Duodenal mucosa (tissue), 2 donors: ENCODE results near the gene CEP20.

Source experiments
- H3K27ac ChIP-seq: one replicate; pipeline ENCODE4 v1.7.0; 2013; ENCODE audit warnings: low read depth, low read length
- H3K27me3 ChIP-seq, 2 donors: one replicate each; pipeline ENCODE4 v1.7.0; 2013; ENCODE audit warnings: low read length in 2 of 2, control low read depth in 1 of 2; ENCODE audit not compliant: insufficient read depth in 2 of 2, control insufficient read depth in 1 of 2
- H3K36me3 ChIP-seq, 2 donors: one replicate each; pipeline ENCODE4 v1.7.0; 2013; ENCODE audit warnings: low read length in 2 of 2, control low read depth in 1 of 2; ENCODE audit not compliant: insufficient read depth in 2 of 2, control insufficient read depth in 1 of 2
- H3K4me1 ChIP-seq, 2 donors: one replicate each; pipeline ENCODE4 v1.7.0; 2013; ENCODE audit warnings: low read length in 2 of 2, control low read depth in 1 of 2; ENCODE audit not compliant: insufficient read depth in 2 of 2, control insufficient read depth in 1 of 2
- H3K4me3 ChIP-seq, 2 donors: one replicate each; pipeline ENCODE4 v1.7.0; 2013; ENCODE audit warnings: low read length in 2 of 2, low read depth in 1 of 2
- H3K9ac ChIP-seq, 2 donors: one replicate each; pipeline ENCODE4 v1.7.0; 2013; ENCODE audit warnings: low read length in 2 of 2, low read depth in 1 of 2
- H3K9me3 ChIP-seq, 2 donors: one replicate each; pipeline ENCODE4 v1.7.0; 2013; ENCODE audit warnings: low read length in 2 of 2, control low read depth in 1 of 2; ENCODE audit not compliant: control insufficient read depth in 1 of 2

Gene CEP20

DNA sequence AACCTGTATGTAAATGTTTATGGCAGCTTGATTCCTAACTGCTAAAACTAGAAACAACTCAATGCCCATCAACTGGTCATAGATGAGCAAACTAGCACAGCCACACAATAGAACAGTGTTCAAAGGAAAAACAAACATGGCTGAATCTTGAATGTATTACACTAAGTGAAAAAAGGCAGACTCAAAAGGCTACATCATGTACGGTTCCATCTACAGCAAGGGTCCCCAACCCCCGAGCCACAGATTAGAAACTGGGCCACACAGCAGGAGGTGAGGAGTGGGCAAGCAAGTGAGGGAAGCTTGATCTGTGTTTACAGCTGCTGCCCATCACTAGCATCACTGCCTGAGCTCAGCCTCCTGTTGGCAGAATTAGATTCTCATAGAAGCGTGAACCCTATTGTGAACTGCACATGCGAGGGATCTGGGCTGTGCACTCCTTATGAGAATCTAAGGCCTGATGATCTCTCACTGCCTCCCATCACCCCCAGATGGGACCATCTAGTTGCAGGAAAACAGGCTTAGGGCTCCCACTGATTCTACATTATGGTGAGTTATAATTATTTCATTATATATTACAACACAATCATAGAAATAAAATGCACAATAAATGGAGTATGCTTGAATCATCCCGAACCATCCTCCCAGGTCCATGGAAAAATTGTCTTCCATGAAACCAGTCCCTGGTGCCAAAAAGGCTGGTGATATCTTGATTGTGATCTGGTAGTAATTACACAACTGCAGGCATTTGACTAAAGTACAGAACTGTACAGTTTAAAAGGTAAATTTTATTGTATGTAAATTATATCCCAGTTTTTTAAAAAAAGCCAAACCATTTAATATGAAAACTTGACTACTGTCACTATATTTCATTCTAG is 7.7 kb downstream of the CEP20 start:
- no peaks in the 10 kb centered on the region for H3K4me1 ChIP-seq

DNA sequence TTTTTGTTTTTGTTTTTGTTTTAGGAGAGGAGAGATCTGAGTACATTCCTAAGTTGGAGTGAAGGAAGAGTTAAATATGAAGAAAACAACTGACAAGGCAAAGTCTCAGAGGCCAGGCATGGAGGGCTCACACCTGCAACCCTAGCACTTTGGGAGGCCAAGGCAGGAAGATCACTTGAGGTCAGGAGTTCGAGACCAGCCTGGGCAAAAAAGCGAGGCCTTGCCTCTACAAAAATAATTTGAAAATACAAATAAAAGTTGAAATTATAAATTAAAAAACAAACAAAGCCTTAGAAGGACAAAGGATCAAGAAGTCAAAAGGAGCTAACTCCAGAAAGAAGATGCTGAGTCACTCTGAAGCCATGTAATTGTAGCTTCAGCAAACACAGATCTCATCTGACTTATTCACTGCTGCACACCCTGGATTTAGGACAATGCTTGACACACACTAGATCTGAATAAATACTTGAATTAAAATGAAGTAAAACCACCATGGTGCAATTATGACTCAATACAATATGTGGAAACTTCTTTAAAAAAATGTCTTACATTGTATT is 9.1 kb downstream of the CEP20 start:
- Histone ChIP-seq H3K27me3 (no peaks in the 10 kb centered on the region), H3K4me1 (no peaks in the 10 kb centered on the region), H3K36me3 (peaks cover 3 to 40% of the 10 kb centered on the region in 2 donors), H3K27ac (no peak overlapping the region), H3K4me3 (no peak overlapping the region), H3K9me3 (no peaks in the 10 kb centered on the region), H3K9ac (no peak overlapping the region)

More for the DNA sequence above, 7.7 kb downstream of the CEP20 start:
- Histone ChIP-seq H3K27ac (no peak overlapping the region), H3K36me3 (peaks cover 3 to 40% of the 10 kb centered on the region in 2 donors), H3K9me3 (no peaks in the 10 kb centered on the region), H3K9ac (no peak overlapping the region), H3K4me3 (no peak overlapping the region), H3K27me3 (no peaks in the 10 kb centered on the region)

DNA sequence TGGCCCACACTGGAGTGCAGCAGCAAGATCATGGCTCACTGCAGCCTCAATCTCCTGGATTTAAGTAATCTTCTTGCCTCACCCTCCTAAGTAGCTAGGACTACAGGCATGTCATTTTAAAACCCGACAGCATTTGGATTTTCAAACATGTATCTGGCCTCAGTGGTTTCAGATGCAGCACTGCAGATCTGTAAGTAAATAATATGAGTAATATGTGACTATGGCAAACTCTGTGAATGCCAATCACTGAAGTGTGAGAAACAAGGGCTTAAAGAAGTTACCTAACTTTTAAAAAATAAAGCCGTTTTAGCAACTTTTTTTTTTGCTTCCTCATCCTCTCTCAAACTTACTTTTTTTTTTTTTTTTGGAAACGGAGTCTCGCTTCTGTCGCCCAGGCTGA is 11.9 kb downstream of the CEP20 start:
- no peaks in the 10 kb centered on the region for H3K27me3 ChIP-seq
- no peaks in the 10 kb centered on the region for H3K9me3 ChIP-seq
- no peak overlapping the region for H3K27ac ChIP-seq
- H3K36me3 ChIP-seq = peaks cover 3 to 30% of the 10 kb centered on the region in 2 donors
- no peaks in the 10 kb centered on the region for H3K4me1 ChIP-seq
- no peak overlapping the region for H3K4me3 ChIP-seq
- no peak overlapping the region for H3K9ac ChIP-seq

DNA sequence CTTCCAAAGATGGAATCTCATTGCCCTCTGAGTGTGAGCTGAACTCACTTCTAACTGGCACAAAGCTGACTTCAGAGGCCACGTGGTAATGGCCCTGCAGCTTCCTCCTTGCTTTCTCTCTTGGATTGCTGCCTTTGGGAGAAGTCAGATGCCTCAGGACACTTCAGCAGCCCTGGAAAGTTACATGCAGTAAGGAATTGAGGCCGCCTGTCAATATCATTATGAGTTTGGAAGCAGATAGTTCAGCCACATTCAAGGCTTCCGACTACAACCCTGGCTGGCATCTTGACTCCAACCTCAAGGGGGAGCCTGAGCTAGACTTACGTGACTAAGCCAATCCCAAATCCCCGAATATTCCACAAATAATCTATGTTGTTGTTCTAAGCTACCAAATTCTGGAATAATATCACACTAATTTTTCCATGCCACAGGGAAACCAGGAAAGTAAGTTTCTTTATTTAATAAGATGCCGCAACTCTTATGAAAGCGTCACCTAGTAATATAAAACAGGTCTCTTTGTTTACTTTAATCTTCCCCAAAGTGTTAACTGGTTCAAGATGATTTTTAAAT is 13.6 kb downstream of the CEP20 start:
- Histone ChIP-seq H3K36me3 (peaks cover 4 to 34% of the 10 kb centered on the region in 2 donors), H3K9me3 (no peaks in the 10 kb centered on the region), H3K4me3 (no peak overlapping the region), H3K9ac (no peak overlapping the region), H3K4me1 (no peaks in the 10 kb centered on the region), H3K27ac (no peak overlapping the region), H3K27me3 (no peaks in the 10 kb centered on the region)

DNA sequence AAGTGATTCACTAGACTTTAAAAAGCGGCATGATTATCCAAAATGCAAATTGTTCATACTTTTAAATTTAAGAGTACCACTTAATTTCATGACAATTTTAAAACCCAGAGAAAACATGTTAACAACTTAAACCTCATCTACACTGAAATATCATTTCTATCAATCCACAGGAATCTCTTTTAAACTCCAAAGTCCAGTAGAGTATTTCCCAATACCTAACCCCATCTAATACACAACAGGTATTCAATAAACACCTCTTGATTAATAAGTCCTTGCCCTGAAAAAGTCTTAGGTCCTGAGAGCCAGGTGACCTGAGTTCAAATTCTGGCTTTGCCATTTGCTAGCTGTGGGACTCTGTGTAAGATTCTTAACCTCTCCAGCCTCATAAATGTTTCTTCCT is 14.7 kb downstream of the CEP20 start:
- Histone ChIP-seq H3K36me3 (peaks cover 8 to 37% of the 10 kb centered on the region in 2 donors), H3K27ac (no peak overlapping the region), H3K4me1 (no peaks in the 10 kb centered on the region), H3K9me3 (no peaks in the 10 kb centered on the region), H3K9ac (no peak overlapping the region), H3K4me3 (no peak overlapping the region), H3K27me3 (no peaks in the 10 kb centered on the region)

DNA sequence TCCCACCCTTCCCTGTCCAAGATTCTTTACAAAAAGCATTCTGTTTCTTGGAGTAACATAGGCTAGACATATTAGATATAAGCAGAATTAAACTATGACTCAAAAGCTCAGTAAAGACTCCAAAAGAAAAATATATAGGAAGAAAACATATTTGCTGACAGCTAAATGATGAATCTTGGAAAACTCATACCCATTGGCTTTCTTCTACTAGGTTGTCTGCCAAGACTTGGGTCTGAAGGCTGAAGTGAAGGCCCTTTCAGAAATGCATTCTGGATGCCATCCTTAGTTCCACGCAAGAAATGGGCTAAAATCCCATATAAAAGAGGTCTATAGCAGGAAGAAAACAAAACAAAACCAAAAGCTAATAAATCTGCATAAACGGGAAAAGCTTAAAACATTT is 15.1 kb downstream of the CEP20 start:
- Histone ChIP-seq H3K9me3 (no peaks in the 10 kb centered on the region), H3K27ac (no peak overlapping the region), H3K27me3 (no peaks in the 10 kb centered on the region), H3K9ac (no peak overlapping the region), H3K36me3 (peaks cover 8 to 33% of the 10 kb centered on the region in 2 donors), H3K4me3 (no peak overlapping the region), H3K4me1 (no peaks in the 10 kb centered on the region)

DNA sequence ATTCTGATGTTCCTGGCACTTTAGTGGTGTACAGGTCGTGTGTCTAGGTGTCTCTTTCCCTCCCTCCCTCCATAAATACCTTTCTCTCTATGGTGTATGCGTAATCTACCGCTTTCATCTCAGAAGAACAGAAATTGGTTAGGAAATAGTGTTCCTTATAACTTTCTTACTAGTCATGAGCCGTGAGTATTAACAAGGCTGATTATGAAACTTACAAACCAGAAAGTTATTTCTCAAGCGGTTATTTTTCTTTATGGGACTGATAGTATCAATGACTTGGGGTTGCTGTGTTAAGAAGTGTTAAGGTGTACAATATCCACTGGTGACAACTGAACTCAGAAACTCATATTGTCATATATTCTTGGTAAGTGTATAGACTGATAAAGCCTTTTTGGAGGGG is 18.4 kb downstream of the CEP20 start:
- Histone ChIP-seq H3K27me3 (no peaks in the 10 kb centered on the region), H3K27ac (no peak overlapping the region), H3K36me3 (peaks cover 8 to 41% of the 10 kb centered on the region in 2 donors), H3K9me3 (no peaks in the 10 kb centered on the region), H3K9ac (no peak overlapping the region), H3K4me3 (no peak overlapping the region), H3K4me1 (no peaks in the 10 kb centered on the region)

DNA sequence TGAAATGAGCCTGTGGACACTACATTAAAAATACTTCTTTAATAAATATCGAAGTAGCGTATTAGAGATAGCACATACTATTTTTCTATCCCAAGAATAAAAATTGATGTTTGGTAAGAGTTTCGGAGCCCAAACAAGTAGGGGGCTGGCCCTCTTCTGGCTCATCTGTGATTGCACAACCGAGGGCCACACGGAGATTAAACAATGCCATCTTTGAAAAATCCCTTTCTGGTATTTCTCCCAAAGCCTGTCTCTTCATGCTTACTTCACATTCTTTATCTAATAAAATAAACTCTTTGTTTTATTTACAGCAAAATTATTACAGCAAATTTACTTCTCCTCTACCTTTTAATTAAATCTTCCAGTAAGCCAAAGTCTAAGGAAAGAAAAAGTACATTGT is 22.0 kb downstream of the CEP20 start:
- Histone ChIP-seq H3K9ac (no peak overlapping the region), H3K27ac (no peak overlapping the region), H3K27me3 (no peaks in the 10 kb centered on the region), H3K4me1 (no peaks in the 10 kb centered on the region), H3K9me3 (no peaks in the 10 kb centered on the region), H3K36me3 (peaks cover 8 to 34% of the 10 kb centered on the region in 2 donors), H3K4me3 (no peak overlapping the region)

DNA sequence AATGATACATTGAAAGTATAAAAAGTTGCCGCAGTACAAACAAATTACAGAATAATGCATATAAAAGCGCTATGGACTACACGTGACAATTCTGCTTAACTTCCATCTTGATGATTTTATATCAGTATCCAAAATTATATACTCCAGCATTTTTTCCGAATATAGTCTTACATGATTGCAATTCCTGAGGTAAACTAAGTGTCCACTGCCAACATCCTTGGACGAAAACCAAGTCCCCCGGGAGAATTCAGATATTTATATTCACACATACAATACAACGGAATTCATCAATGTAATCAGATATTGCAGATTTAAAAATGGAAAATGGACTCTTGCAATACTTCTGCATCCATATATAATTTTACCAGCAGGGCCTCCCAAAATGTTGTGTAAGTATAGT is 22.7 kb downstream of the CEP20 start:
- Histone ChIP-seq H3K4me1 (no peaks in the 10 kb centered on the region), H3K27ac (no peak overlapping the region), H3K27me3 (no peaks in the 10 kb centered on the region), H3K9me3 (no peaks in the 10 kb centered on the region), H3K9ac (no peak overlapping the region), H3K4me3 (no peak overlapping the region), H3K36me3 (peaks cover 8 to 31% of the 10 kb centered on the region in 2 donors)

DNA sequence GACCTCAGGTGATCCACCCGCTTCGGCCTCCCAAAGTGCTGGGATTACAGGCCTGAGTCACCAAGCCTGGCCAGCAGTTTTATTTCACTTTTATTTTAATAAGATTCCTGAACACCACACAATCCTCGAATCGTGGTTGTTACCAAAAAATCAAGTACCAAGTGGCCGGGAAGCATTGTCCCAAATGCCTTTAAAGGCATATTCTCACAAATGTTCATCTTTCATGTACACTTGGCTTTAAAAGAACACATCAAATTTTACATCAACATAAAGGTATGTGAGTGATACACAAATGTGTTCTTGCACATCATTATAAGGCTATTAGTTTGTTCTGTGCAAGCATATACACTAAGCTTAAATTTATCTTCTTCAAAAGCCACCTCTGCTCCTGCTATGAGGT is 23.5 kb downstream of the CEP20 start:
- Histone ChIP-seq H3K9me3 (no peaks in the 10 kb centered on the region), H3K27ac (no peak overlapping the region), H3K36me3 (peaks cover 8 to 26% of the 10 kb centered on the region in 2 donors), H3K4me3 (no peak overlapping the region), H3K9ac (no peak overlapping the region), H3K4me1 (no peaks in the 10 kb centered on the region), H3K27me3 (no peaks in the 10 kb centered on the region)
